NT2/D1 (cell line): Measurements from ENCODE around the gene SIGLEC15.
"Not testable (repeated sequence)": the region's sequence is repeated elsewhere in the genome, so short reads cannot be mapped to it uniquely, and the experiment has no call there.

Experiments
- SUZ12 ChIP-seq: IDR thresholded peaks from 2 replicates; pipeline ENCODE4 v1.6.1; 2011; ENCODE audit not compliant: insufficient read length, insufficient read depth; ENCODE audit errors: extremely low read depth
- YY1 ChIP-seq: IDR thresholded peaks from 2 replicates; pipeline ENCODE4 v1.6.1; 2011; ENCODE audit not compliant: insufficient read length, insufficient read depth
- ZNF274 ChIP-seq: IDR thresholded peaks from 2 replicates; pipeline ENCODE4 v1.6.1; 2011; ENCODE audit warnings: mild to moderate bottlenecking, low read depth, low read length

DNA sequence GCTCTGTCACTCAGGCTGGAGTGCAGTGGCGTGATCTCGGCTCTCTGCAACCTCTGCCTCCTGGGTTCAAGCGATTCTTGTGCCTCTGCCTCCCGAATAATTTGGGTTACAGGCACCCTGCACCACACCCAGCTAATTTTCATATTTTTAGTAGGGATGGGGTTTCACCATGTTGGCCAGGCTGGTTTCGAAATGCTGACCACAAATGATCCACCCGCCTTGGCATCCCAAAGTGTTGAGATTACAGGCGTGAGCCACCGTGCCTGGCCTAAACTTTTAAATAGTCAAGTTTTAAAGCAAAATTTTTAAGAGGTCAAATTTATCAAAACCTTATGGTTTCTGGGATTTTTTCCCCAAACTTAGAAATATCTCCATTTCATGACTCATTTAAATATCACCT lies 6.7 kb upstream of the SIGLEC15 start:
- not testable (repeated sequence) for TF ChIP-seq SUZ12, ZNF274, YY1
